CD4-positive, alpha-beta T cell treated with Interleukin-4 for 4 hours (primary cell): ENCODE data around the gene CDH13.

Source experiments
- DNase-seq: peaks from one replicate; pipeline ENCODE4 v3.0.0-alpha.2; 2020

CDH13 gene

DNA sequence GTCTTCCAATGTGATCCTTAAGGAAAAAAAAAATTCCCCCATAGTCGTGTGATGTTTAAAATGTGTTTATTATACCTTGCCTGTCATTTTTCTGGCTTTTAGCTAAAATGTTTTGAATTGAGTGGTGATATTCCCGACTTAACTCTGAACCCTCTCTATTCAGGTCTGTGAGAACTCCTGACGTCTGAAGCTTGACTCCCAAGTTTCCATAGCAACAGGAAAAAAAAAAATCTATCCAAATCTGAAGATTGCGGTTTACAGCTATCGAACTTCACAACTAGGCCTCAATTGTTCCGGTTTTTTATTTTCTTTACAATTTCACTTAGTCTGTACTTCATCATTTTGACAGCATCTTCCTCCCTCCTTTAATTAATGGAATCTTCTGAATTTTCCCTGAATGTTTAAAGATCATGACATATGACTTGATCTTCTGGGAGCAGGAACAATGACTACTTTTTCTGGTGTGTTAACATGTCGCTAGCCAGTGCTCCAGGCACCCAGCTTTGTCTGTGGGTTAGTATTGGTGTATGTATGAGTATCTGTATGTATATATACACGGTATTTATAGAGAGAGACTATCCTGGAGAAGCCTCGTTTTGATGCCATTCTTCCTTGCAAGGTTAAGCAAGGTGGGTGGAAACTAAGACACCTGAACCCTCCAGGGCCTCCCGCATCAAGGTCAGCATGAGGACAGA lies 1168.2 kb downstream of the CDH13 start:
- DNase-seq, result no peak

GRCh38 chr16:83797013-83797412 lies 1170.2 kb downstream of the CDH13 start:
- no peak for DNase-seq

DNA sequence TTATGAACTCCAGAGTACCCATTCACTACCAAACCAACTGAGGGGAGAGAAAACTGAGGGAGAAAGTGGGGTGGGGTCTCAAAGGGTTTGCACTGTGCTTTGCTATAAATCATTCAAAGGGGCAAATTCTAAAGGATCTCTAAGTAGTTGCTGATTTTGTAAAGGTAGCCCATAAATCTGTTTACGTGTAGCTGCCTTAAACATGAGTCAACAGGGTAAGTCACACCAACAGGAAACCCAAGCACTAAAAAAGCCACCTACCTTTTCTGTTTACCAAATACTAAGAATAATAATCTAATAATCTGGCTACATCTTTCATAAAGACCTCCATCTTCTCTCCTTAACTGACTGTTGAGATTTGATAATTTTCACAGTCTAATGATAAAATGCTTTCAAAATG lies 1172.6 kb downstream of the CDH13 start:
- no peak for DNase-seq

DNA sequence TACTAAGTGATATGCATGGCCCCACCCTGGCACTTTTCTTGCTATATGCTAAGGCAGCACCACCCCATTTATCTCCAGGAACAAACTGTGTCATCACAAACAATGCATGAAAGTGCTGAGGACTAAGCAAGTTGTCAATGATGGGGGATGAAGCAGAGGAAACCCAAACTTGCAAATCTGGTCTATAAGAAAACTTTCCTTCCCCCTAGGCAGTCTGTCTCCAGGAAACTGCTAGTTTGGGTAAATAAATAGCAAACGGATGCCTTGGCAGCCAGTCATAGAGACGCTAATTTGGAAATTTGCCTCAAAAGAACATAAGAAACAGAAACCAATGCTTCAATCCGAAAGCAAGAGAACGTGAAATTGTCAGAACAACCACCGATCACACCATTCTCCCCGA lies 1175.4 kb downstream of the CDH13 start:
- peak; percentile 14 for DNase-seq

- DNase-seq, result no peak
Observed at GRCh38 chr16:83802554-83803205, 1175.9 kb downstream of the CDH13 start.

DNA sequence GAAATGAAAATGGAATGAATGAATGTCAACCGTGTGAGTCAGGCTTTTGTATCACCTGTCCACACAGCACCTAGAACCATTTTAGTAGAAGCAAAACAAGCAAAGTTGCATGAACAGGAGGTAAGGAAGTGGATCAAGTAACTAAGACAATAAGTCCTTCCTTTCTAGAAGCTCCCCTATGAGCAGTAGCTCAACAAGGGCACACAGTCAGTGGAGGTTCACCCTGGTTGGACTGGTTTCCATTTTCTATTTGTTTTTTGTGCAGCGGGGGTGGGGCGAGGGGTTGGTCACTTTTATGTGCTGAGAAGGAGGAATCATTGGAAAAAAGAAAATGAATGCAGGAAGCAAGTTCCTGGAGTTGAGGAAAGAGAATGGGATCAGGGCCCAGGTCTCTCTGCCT lies 1177.0 kb downstream of the CDH13 start:
- DNase-seq, result no peak

DNA sequence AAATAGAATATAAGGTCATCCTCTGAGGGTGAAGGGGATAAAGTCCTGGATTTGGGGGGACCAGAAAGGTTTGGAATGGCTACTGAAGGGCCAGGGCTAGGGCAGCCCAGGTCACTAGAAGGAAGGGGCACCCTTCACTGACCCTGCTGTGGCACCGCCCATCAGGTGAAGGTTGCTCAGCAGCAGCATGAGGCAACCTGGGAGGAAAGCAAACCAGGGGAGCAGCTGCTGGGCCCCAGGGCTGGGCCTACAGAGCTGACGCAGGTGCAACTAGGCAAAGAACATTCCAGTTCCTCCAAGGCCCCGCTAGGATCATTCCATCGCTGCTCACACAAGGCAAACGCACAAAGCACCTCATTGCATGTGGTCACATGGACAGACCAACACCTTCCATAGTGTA lies 1177.6 kb downstream of the CDH13 start:
- no peak for DNase-seq

DNA sequence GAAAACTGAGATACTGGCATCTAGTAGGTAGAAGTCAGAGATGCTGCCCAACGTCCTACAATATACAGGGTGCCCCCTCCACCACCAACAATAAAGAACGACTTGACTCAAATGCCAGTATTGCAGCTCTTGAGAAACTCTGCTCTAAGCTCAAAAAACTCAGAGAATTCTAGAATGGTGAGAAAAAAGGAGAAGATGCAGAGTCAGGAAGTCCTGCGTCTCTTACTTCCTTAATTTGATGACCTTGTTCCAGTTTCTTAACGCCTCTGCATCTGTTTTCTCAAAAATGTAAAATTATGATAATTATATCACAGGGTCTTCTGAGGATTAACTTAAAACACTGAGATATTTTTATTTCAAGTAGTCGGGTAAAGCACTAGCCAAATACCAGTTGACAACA lies 1179.3 kb downstream of the CDH13 start:
- no peak for DNase-seq

DNA sequence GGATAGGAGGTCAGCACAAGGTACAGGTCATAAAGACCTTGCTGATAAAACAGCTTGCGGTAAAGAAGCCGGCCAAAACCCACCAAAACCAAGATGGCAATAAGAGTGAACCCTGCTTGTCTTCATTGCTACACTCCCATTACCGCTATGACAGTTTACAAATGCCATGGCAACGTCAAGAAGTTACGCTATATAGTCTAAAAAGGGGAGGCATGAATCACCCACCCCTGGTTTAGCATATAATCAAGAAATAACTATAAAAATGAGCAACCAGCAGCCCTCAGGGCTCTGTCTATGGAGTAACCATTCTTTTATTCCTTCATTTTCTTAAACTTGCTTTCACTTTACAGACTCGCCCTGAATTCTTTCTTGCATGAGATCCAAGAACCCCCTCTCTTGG lies 1180.0 kb downstream of the CDH13 start:
- DNase-seq, result no peak

GRCh38 chr16:83807327-83807709 lies 1180.5 kb downstream of the CDH13 start:
- DNase-seq, result no peak

DNA sequence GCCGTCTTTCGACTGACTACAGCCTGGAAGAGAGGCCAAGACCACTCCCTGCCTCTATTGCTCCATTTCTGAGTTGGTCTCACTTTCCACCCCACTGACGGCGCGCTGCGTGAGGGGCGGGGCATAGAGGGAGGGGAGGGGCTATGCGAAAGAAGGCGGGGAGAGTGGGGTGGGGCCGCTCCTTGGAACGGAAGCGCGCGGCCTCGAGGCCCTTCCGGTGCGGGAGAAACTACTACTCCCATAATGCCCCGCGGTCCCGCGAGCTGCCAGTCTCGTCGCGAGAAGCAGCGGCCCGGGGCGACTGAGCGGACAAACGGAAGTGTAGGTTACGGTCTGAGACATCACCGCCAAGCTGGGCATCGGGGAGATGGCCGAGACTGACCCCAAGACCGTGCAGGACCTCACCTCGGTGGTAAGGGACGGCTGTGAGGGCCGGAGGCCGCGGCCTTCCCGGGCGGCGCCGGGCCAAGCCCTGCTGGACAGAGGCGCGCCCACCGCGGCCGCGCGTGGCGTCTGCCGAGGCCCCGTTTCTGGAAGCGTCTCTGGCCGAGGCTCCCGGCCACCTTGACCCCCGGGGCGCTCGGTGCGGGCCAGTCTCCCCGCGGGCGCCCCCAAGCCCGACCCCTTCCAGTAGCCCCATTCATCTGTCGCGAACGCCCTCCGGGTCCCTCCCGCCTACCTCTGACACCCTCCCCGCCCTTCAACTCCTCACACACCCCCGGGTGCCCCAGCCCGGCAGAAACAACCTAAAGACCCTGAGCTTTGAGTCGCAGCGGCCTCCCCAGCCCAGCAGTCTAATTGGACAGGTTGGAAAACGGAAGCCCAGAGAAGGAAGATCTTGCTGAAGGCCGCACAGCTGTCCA lies 1181.2 kb downstream of the CDH13 start, which contains the start of gene HSBP1:
Gene HSBP1 (plus strand): TSS at position 269 of the 863 bp plus-strand sequence. CDS start 99 bp downstream, at position 368.
- peak; percentile 92 for DNase-seq

GRCh38 chr16:83808573-83809014 lies 1181.8 kb downstream of the CDH13 start:
- DNase-seq, result no peak

DNA sequence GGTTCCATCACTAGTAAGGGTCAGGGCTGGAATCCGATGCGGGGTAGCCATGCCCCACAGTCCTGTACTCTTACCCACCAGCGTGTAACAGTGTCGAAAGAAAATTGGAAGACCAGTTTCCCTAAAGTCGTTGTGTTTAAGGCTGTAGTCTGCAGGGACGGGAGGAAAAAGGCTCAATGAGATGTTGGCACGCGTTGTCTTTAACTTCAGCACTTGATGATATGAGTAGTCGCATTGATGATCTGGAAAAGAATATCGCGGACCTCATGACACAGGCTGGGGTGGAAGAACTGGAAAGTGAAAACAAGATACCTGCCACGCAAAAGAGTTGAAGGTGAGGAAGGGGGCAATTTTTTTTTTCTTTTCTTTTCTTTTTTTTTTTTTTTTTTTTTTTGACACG lies 1182.3 kb downstream of the CDH13 start:
- no peak for DNase-seq

DNA sequence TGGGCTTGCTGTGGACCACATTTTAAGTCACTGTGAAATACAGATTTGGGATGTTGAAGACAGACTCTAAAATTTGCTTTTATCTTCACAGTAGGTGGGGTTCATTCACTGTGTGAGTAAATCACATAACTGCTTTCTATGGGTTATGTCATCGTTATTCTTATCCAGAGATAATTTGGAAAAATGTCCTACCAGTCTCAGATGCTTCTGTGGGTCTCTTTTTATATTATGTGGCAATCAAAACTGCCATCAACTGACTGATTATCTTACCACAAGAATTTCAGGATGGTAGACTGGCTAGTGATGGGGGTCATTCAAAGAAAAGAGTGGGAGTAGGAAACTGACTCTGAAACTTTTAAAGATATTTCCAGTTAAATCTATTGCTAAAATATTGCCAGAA lies 1184.1 kb downstream of the CDH13 start:
- no peak for DNase-seq

DNA sequence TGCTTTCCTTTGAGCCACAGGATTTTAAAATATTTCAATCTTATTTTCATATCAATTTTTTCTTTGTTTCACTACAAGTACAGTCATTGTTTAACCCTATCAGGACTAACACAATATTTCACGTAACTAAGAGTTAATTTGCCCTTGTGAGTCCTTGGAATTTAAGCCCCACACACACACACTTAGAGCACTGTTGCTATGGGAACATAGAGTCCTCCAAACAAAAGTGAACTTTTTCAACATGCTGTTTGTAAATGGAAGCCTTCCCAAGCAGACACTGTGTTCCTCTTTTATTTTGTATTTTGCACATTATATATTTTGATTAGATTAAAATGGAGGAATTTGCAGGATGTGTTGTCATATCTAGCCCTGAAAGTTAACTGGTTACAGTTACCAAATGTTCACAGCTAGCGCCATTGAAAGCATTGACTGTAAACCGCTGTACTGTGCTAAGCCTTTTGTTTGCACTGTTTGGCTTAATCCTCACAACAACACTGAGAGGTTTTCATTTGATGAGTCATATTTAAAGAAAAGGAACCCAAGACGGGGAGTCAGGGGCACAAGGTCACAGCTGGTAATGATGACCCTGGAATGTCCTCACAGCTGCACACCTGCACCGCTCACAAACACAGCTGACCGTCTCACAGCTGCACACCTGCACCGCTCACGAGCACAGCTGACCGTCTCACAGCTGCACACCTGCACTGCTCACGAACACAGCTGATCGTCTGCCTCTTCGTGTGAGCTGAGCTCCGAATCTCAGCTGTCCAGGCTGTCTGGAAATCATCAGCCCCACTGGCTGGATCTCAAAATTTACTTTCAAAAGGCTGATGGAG lies 1187.3 kb downstream of the CDH13 start:
- no peak for DNase-seq

DNA sequence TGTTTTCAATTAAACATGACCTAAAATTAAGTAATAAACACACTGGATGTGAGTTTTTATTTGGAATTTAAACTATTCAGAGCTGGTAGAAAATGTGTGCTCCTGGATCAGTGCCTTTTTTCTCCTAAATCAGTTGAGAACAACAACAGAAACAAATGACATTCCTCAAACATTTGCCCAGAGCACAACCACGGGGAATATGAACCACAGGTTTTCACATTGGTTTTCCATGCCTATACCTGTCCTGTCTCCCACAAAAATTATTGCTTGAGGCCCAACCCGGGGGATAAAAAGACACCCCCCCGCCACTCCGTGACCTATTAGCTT lies 1187.9 kb downstream of the CDH13 start:
- DNase-seq, result no peak

- DNase-seq, result no peak
Observed at GRCh38 chr16:83817022-83817421, 1190.3 kb downstream of the CDH13 start.

DNA sequence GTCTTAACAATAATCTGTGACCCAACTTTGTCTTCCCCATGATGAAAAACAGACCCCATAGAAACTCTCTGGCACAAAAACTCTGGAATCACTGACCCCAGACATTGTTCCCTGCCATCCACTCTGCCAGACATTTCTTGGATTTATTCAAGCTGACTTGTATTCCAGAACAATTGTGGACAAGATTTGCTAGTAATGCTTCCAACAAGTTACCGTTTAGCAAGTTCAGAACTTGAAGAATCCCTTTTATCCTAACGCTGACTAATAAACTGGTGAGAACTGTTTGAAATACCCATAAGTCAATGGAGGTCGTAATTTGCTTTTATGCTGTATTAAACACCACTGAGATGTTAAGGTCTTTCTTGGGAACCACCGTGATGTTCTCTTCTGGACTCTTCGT lies 1191.5 kb downstream of the CDH13 start:
- DNase-seq, result no peak

- no peak for DNase-seq
Observed at GRCh38 chr16:83819361-83819760, 1192.6 kb downstream of the CDH13 start.

DNA sequence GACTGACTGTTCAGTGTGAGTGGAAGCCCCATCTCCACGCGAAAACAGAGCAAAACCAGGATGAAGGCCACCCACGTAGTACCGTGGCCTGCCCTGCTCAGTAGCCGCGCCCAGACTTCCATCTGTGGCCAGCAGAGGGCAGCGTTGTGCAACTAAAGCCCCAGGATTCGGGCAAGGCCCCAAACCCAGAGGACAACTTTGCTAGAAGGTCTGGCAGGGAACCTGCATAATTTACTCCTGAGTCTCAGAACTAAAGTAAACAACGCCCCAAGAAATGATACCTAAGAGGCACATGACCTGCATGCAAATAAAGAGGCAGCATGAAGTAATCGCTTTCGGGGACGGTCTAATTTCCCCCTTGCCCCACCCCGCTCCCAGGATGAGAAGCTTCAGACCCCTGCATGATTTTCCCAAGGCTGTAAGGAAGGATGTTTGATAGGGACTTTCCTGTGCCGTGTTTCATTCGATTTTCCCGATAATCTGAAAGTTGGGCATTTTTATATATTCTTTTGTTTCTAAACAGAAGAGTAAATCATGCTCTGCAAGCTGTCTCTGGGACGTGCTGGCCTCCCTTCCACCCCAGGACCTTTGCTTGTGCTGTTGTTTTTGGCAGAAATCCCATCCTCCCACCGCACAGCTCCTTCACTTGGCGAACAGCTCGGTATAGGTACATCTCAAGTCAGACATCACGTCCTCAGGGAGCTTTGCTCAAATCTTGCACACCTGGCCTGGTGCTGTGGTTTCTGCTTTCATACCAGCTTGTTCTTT lies 1199.6 kb downstream of the CDH13 start:
- DNase-seq, result peak; percentile 73

GRCh38 chr16:83830091-83830768 lies 1203.5 kb downstream of the CDH13 start:
- no peak for DNase-seq
